Activated CD4-positive, CD25-positive, alpha-beta regulatory T cell treated with anti-CD3 and anti-CD28 coated beads, Interleukin-2, amount 50 U/mL, for 16 hours (primary cell): ENCODE results near the gene LRTM2.

Experiments used
- DNase-seq: peaks from one replicate; pipeline ENCODE4 v3.0.0-alpha.2; 2020; ENCODE audit warnings: low read depth, low spot score

Gene LRTM2

GRCh38 chr12:1829306-1829900 is 9.0 kb downstream of the LRTM2 start:
- DNase-seq, result no peak

GRCh38 chr12:1830401-1830845 is 10.1 kb downstream of the LRTM2 start:
- DNase-seq, result no peak

GRCh38 chr12:1830981-1831963 is 10.9 kb downstream of the LRTM2 start:
- no peak for DNase-seq

- DNase-seq, result no peak
Measured at GRCh38 chr12:1832801-1833595, 12.6 kb downstream of the LRTM2 start.

- no peak for DNase-seq
Measured at GRCh38 chr12:1833596-1834028, 13.2 kb downstream of the LRTM2 start.

GRCh38 chr12:1834186-1834925 is 14.0 kb downstream of the LRTM2 start:
- DNase-seq, result no peak

- no peak for DNase-seq
Measured at GRCh38 chr12:1835211-1836131, 15.1 kb downstream of the LRTM2 start.

- DNase-seq, result no peak
Measured at GRCh38 chr12:1836241-1836803, 16.0 kb downstream of the LRTM2 start.

DNA sequence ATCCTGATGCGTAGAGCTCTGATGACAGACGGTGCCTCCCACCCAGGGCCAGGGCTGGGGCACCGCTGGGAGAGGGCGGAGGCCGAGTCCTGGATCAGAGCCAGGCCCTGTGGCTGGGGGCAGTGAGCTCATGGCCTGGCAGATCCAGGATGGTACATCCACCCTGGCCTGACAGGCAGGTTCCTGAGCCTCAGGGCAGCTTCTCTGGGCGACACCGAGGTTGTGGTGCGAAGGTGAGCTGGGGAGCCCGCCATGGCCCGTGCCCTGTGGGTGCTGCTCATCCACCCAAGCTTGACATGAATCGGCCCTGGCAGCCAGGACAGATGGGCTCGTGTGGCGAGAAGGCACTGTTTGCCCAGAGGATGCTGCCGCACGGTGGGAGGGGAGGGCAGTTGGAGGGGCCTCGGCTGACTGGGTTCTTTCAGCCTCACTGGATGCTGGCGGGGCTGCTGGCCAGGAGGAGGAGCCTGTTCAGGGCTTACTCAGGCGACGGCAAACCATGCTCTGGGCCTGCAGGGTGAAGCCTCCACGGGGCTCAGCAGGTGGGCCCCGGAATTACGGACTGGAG is 16.6 kb downstream of the LRTM2 start:
- no peak for DNase-seq

GRCh38 chr12:1837541-1838204 is 17.3 kb downstream of the LRTM2 start:
- DNase-seq, result no peak

GRCh38 chr12:1838205-1838993 is 18.0 kb downstream of the LRTM2 start:
- DNase-seq, result no peak

DNA sequence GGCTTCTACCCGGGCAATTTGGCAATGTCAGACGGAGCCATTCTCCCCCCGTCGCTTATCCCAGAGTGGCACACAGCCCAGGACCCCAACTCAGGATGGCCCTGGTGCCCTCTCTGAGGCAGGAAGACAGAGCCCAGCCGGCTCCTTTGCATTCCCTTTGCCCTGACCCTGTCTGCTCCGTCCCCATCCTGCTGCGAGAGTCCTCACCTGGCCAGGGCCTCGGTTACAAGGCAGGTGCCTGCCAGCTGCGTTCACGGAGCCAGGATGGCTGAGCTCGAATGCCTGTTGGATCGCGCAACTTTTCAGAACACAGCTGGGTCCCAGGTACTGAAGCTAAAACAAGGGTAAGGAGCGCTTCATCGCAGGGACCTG is 18.6 kb downstream of the LRTM2 start:
- no peak for DNase-seq

- DNase-seq, result no peak
Measured at GRCh38 chr12:1839464-1839863, 19.1 kb downstream of the LRTM2 start.

- no peak for DNase-seq
Measured at GRCh38 chr12:1839956-1840951, 19.9 kb downstream of the LRTM2 start.

DNA sequence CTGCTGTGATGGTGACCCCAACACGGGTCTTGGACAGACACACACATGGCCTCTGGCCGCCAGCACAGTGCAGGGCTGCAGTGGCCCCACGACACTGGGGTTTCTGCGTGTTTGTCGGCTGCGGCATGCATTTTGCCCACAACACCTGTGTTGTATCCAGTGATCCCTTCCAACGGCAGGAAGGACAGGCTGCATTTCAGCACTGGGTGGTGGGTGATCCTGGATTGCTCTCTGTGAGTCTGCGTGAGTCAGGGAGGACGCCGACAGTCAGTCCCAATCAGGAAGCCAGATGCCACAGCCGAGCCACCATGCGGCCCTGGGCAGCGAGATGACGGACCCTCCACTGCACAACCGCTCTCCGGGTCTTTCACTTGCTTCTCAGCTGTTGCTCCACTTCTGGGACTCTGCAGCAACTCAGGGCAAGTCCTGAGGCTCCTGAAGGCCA is 20.6 kb downstream of the LRTM2 start:
- no peak for DNase-seq

- no peak for DNase-seq
Measured at GRCh38 chr12:1841586-1842182, 21.3 kb downstream of the LRTM2 start.
